HepG2 (cell line): ENCODE data around the gene TAF7. TPM values are rescaled to one million over a fixed set of nuclear protein-coding genes. Genes with fewer than 3 reads are reported as not detected.

ENCODE experiments used
- polyA plus RNA-seq, 8 experiments: library from polyadenylated mRNA; depleted of rRNA in 3 of 8; stranded (reverse) in 7 of 8; unstranded in 1 of 8; fragments of >200 nt; fragmentation: Illumina TruSeq in 4 of 8; extraction: Trizol in 4 of 8; gene quantifications; 2 replicates each; pipeline versions ENCODE4 v1.2.1 to v1.2.3, GENCODE V29; 2011 to 2016; ENCODE audit warnings: low read depth in 4 of 8, missing spikeins in 1 of 8, mixed read lengths in 1 of 8; ENCODE audit not compliant: insufficient read depth in 1 of 8
- total RNA-seq, 5 experiments: library from RNA; depleted of rRNA; stranded (reverse); fragments of >200 nt; fragmentation: Illumina TruSeq; extraction: Trizol; gene quantifications; 2 replicates each; pipeline ENCODE4 v1.2.3, GENCODE V29; 2016; ENCODE audit warnings: low read depth in 1 of 5

The TAF7 gene
- total and polyA plus RNA-seq, 2 of the 13 experiments (the other 11 are each of a cell fraction or from before 2014, with no cell fraction given), result 41.6 to 61.5 TPM

Other genes starting within 250 kb of the TAF7 start
Only the 30 nearest of the 38 such genes appear.
- gene PCDHB7, start 148.1 kb downstream of the TAF7 start, total RNA-seq (2016; rRNA removed; fragmentation: Illumina TruSeq; extraction: Trizol), result 0.02 TPM in 1 of 2 replicates, not detected in the other
- 0.03 TPM in 1 of 2 replicates, not detected in the other for gene PCDHB7, start 148.1 kb downstream of the TAF7 start, polyA plus RNA-seq (2011; rRNA removed)
- gene PCDHB8, start 143.0 kb downstream of the TAF7 start, total RNA-seq (2016; rRNA removed; fragmentation: Illumina TruSeq; extraction: Trizol), result 0.34 and 0.82 TPM in 2 replicates
- gene PCDHB8, start 143.0 kb downstream of the TAF7 start, polyA plus RNA-seq (2011; rRNA removed), result 0.26 and 0.33 TPM in 2 replicates
- gene PCDHB16, start 138.4 kb downstream of the TAF7 start, total RNA-seq (2016; rRNA removed; fragmentation: Illumina TruSeq; extraction: Trizol), result 0.41 and 0.60 TPM in 2 replicates
- gene PCDHB16, start 138.4 kb downstream of the TAF7 start, polyA plus RNA-seq (2011; rRNA removed), result 0.66 and 0.89 TPM in 2 replicates
- gene PCDHB9, start 133.6 kb downstream of the TAF7 start, total RNA-seq (2016; rRNA removed; fragmentation: Illumina TruSeq; extraction: Trizol), result 0.18 TPM in 1 of 2 replicates, not detected in the other
- 0.17 and 0.33 TPM in 2 replicates for gene PCDHB9, start 133.6 kb downstream of the TAF7 start, polyA plus RNA-seq (2011; rRNA removed)
- gene PCDHB10, start 128.4 kb downstream of the TAF7 start, total RNA-seq (2016; rRNA removed; fragmentation: Illumina TruSeq; extraction: Trizol), result not detected in 2 replicates
- 0.05 and 0.09 TPM in 2 replicates for gene PCDHB10, start 128.4 kb downstream of the TAF7 start, polyA plus RNA-seq (2011; rRNA removed)
- gene PCDHB11, start 121.2 kb downstream of the TAF7 start, total RNA-seq (2016; rRNA removed; fragmentation: Illumina TruSeq; extraction: Trizol), result 0.07 TPM in 1 of 2 replicates, not detected in the other
- not detected in 2 replicates for gene PCDHB11, start 121.2 kb downstream of the TAF7 start, polyA plus RNA-seq (2011; rRNA removed)
- 0.04 TPM in 1 of 2 replicates, not detected in the other for gene PCDHB12, start 112.1 kb downstream of the TAF7 start, total RNA-seq (2016; rRNA removed; fragmentation: Illumina TruSeq; extraction: Trizol)
- gene PCDHB12, start 112.1 kb downstream of the TAF7 start, polyA plus RNA-seq (2011; rRNA removed), result 0.03 TPM in 2 replicates
- 0.52 and 0.80 TPM in 2 replicates for gene PCDHB13, start 106.9 kb downstream of the TAF7 start, total RNA-seq (2016; rRNA removed; fragmentation: Illumina TruSeq; extraction: Trizol)
- 0.57 and 0.63 TPM in 2 replicates for gene PCDHB13, start 106.9 kb downstream of the TAF7 start, polyA plus RNA-seq (2011; rRNA removed)
- gene PCDHB14, start 97.4 kb downstream of the TAF7 start, total RNA-seq (2016; rRNA removed; fragmentation: Illumina TruSeq; extraction: Trizol), result 0.32 and 0.40 TPM in 2 replicates
- gene PCDHB14, start 97.4 kb downstream of the TAF7 start, polyA plus RNA-seq (2011; rRNA removed), result 0.37 and 0.73 TPM in 2 replicates
- 0.22 and 0.27 TPM in 2 replicates for gene PCDHB15, start 75.4 kb downstream of the TAF7 start, total RNA-seq (2016; rRNA removed; fragmentation: Illumina TruSeq; extraction: Trizol)
- gene PCDHB15, start 75.4 kb downstream of the TAF7 start, polyA plus RNA-seq (2011; rRNA removed), result 0.26 and 0.48 TPM in 2 replicates
- 0.13 TPM in 1 of 2 replicates, not detected in the other for gene SLC25A2, start 16.7 kb downstream of the TAF7 start, total RNA-seq (2016; rRNA removed; fragmentation: Illumina TruSeq; extraction: Trizol)
- gene SLC25A2, start 16.7 kb downstream of the TAF7 start, polyA plus RNA-seq (2011; rRNA removed), result not detected in 2 replicates
- 0.04 and 0.31 TPM in 2 replicates for gene PCDHGA1, start 9.7 kb upstream of the TAF7 start, total RNA-seq (2016; rRNA removed; fragmentation: Illumina TruSeq; extraction: Trizol)
- gene PCDHGA1, start 9.7 kb upstream of the TAF7 start, polyA plus RNA-seq (2011; rRNA removed), result 0.40 TPM in 2 replicates
- gene PCDHGA2, start 18.0 kb upstream of the TAF7 start, total RNA-seq (2016; rRNA removed; fragmentation: Illumina TruSeq; extraction: Trizol), result 0.04 TPM in 1 of 2 replicates, not detected in the other
- gene PCDHGA2, start 18.0 kb upstream of the TAF7 start, polyA plus RNA-seq (2011; rRNA removed), result 0.09 and 0.11 TPM in 2 replicates
- not detected in 2 replicates for gene PCDHGA3, start 23.0 kb upstream of the TAF7 start, total RNA-seq (2016; rRNA removed; fragmentation: Illumina TruSeq; extraction: Trizol)
- gene PCDHGA3, start 23.0 kb upstream of the TAF7 start, polyA plus RNA-seq (2011; rRNA removed), result 0.03 and 0.05 TPM in 2 replicates
- 0.95 and 2.6 TPM in 2 replicates for gene PCDHGB1, start 29.3 kb upstream of the TAF7 start, total RNA-seq (2016; rRNA removed; fragmentation: Illumina TruSeq; extraction: Trizol)
- gene PCDHGB1, start 29.3 kb upstream of the TAF7 start, polyA plus RNA-seq (2011; rRNA removed), result 0.95 and 1.0 TPM in 2 replicates
- 0.15 and 0.58 TPM in 2 replicates for gene PCDHGA4, start 34.2 kb upstream of the TAF7 start, total RNA-seq (2016; rRNA removed; fragmentation: Illumina TruSeq; extraction: Trizol)
- gene PCDHGA4, start 34.2 kb upstream of the TAF7 start, polyA plus RNA-seq (2011; rRNA removed), result 0.39 and 0.49 TPM in 2 replicates
- gene PCDHGB2, start 39.2 kb upstream of the TAF7 start, total RNA-seq (2016; rRNA removed; fragmentation: Illumina TruSeq; extraction: Trizol), result 0.64 and 0.77 TPM in 2 replicates
- gene PCDHGB2, start 39.2 kb upstream of the TAF7 start, polyA plus RNA-seq (2011; rRNA removed), result 0.80 and 0.82 TPM in 2 replicates
- 0.11 and 0.27 TPM in 2 replicates for gene PCDHGA5, start 43.4 kb upstream of the TAF7 start, total RNA-seq (2016; rRNA removed; fragmentation: Illumina TruSeq; extraction: Trizol)
- gene PCDHGA5, start 43.4 kb upstream of the TAF7 start, polyA plus RNA-seq (2011; rRNA removed), result 0.32 and 0.40 TPM in 2 replicates
- gene PCDHGB3, start 49.5 kb upstream of the TAF7 start, total RNA-seq (2016; rRNA removed; fragmentation: Illumina TruSeq; extraction: Trizol), result 0.13 and 0.40 TPM in 2 replicates
- gene PCDHGB3, start 49.5 kb upstream of the TAF7 start, polyA plus RNA-seq (2011; rRNA removed), result 0.44 and 0.67 TPM in 2 replicates
- 0.13 and 0.33 TPM in 2 replicates for gene PCDHGA6, start 53.1 kb upstream of the TAF7 start, total RNA-seq (2016; rRNA removed; fragmentation: Illumina TruSeq; extraction: Trizol)
- gene PCDHGA6, start 53.1 kb upstream of the TAF7 start, polyA plus RNA-seq (2011; rRNA removed), result 0.51 and 0.54 TPM in 2 replicates
- 0.17 and 0.31 TPM in 2 replicates for gene PCDHGA7, start 62.0 kb upstream of the TAF7 start, total RNA-seq (2016; rRNA removed; fragmentation: Illumina TruSeq; extraction: Trizol)
- gene PCDHGA7, start 62.0 kb upstream of the TAF7 start, polyA plus RNA-seq (2011; rRNA removed), result 0.11 and 0.13 TPM in 2 replicates
- 1.7 and 3.3 TPM in 2 replicates for gene PCDHGB4, start 66.9 kb upstream of the TAF7 start, total RNA-seq (2016; rRNA removed; fragmentation: Illumina TruSeq; extraction: Trizol)
- 1.7 and 2.1 TPM in 2 replicates for gene PCDHGB4, start 66.9 kb upstream of the TAF7 start, polyA plus RNA-seq (2011; rRNA removed)
- 0.08 and 0.29 TPM in 2 replicates for gene PCDHGA8, start 71.8 kb upstream of the TAF7 start, total RNA-seq (2016; rRNA removed; fragmentation: Illumina TruSeq; extraction: Trizol)
- 0.04 and 0.05 TPM in 2 replicates for gene PCDHGA8, start 71.8 kb upstream of the TAF7 start, polyA plus RNA-seq (2011; rRNA removed)
- 0.44 TPM in 1 of 2 replicates, not detected in the other for gene PCDHGB5, start 77.2 kb upstream of the TAF7 start, total RNA-seq (2016; rRNA removed; fragmentation: Illumina TruSeq; extraction: Trizol)
- gene PCDHGB5, start 77.2 kb upstream of the TAF7 start, polyA plus RNA-seq (2011; rRNA removed), result 0.08 and 0.13 TPM in 2 replicates
- gene PCDHGA9, start 82.0 kb upstream of the TAF7 start, total RNA-seq (2016; rRNA removed; fragmentation: Illumina TruSeq; extraction: Trizol), result 0.38 TPM in 1 of 2 replicates, not detected in the other
- 0.04 and 0.09 TPM in 2 replicates for gene PCDHGA9, start 82.0 kb upstream of the TAF7 start, polyA plus RNA-seq (2011; rRNA removed)
- gene PCDHGB6, start 87.2 kb upstream of the TAF7 start, total RNA-seq (2016; rRNA removed; fragmentation: Illumina TruSeq; extraction: Trizol), result 0.20 TPM in 1 of 2 replicates, not detected in the other
- gene PCDHGB6, start 87.2 kb upstream of the TAF7 start, polyA plus RNA-seq (2011; rRNA removed), result 0.01 and 0.12 TPM in 2 replicates
- 0.06 and 0.18 TPM in 2 replicates for gene PCDHGA10, start 92.2 kb upstream of the TAF7 start, total RNA-seq (2016; rRNA removed; fragmentation: Illumina TruSeq; extraction: Trizol)
- 0.04 TPM in 2 replicates for gene PCDHGA10, start 92.2 kb upstream of the TAF7 start, polyA plus RNA-seq (2011; rRNA removed)
- 0.07 and 0.18 TPM in 2 replicates for gene PCDHGB7, start 96.9 kb upstream of the TAF7 start, total RNA-seq (2016; rRNA removed; fragmentation: Illumina TruSeq; extraction: Trizol)
- 0.08 and 0.10 TPM in 2 replicates for gene PCDHGB7, start 96.9 kb upstream of the TAF7 start, polyA plus RNA-seq (2011; rRNA removed)
- 0.24 TPM in 1 of 2 replicates, not detected in the other for gene PCDHGA11, start 100.3 kb upstream of the TAF7 start, total RNA-seq (2016; rRNA removed; fragmentation: Illumina TruSeq; extraction: Trizol)
- gene PCDHGA11, start 100.3 kb upstream of the TAF7 start, polyA plus RNA-seq (2011; rRNA removed), result 0.04 and 0.05 TPM in 2 replicates
- gene PCDHGA12, start 109.7 kb upstream of the TAF7 start, total RNA-seq (2016; rRNA removed; fragmentation: Illumina TruSeq; extraction: Trizol), result 0.13 TPM in 1 of 2 replicates, not detected in the other
- 0.03 and 0.07 TPM in 2 replicates for gene PCDHGA12, start 109.7 kb upstream of the TAF7 start, polyA plus RNA-seq (2011; rRNA removed)